ENCODE data around the gene DGKQ.
"Not testable (repeated sequence)": the region's sequence is repeated elsewhere in the genome, so short reads cannot be mapped to it uniquely, and the experiment has no call there.

The DGKQ gene

DNA sequence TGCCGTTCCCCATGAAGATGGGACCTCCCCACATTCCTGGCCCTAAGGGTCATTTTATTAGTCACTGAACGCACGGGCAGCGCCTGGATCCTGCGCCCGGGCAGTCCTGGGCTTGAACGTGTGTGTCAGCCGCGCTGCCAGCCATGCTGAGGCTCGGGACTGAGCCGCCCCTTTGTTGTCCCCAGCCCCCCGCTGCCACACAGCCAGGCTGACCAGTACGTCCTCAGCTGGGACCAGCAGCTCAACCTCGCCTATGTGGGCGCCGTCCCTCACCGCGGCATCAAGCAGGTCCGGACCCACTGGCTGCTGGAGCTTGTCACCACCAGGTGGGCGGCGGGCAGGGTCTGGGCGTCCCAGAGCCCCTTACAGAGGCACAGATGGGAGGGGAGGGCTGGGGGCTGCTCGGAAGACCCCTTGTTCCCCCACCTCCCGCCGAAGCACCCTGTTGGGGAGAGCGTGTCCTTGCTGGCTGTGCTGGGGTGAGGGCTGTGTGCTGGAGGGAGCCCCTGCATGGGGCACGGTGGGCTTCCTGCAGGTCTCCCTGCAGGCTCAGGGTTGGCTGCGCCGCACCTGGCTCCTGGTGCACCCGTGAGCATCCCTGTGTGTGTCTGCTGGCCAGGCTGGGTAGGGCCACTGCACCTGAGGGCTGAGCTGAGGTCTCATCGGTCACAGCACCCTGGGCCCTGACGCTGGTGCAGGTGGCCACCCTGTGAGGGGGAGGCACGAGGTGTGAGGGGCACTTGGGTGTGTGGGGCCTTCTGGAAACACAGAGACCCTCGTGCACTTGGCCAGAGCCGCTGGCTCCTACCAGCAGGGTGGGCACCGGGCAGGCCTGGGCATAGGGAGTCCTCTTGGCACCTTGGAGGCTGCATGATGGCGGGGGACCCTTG is 14.5 kb upstream of the DGKQ start:
- Histone ChIP-seq H3K27ac (ENCODE audit: low read depth, low read length) (no peak overlapping the region), H3K27me3 (ENCODE audit: control insufficient read depth, insufficient read depth, low read length) (no peaks in the 10 kb centered on the region), H3K9ac (ENCODE audit: low read length) (peak overlapping the region; percentile 30), H3K4me1 (ENCODE audit: control insufficient read depth, insufficient read depth, low read length) (peaks cover 13% of the 10 kb centered on the region), H3K36me3 (ENCODE audit: control insufficient read depth, insufficient read depth, low read length) (peaks cover 5% of the 10 kb centered on the region), H3K4me3 (ENCODE audit: low read length) (peak overlapping the region; percentile 84)

DNA sequence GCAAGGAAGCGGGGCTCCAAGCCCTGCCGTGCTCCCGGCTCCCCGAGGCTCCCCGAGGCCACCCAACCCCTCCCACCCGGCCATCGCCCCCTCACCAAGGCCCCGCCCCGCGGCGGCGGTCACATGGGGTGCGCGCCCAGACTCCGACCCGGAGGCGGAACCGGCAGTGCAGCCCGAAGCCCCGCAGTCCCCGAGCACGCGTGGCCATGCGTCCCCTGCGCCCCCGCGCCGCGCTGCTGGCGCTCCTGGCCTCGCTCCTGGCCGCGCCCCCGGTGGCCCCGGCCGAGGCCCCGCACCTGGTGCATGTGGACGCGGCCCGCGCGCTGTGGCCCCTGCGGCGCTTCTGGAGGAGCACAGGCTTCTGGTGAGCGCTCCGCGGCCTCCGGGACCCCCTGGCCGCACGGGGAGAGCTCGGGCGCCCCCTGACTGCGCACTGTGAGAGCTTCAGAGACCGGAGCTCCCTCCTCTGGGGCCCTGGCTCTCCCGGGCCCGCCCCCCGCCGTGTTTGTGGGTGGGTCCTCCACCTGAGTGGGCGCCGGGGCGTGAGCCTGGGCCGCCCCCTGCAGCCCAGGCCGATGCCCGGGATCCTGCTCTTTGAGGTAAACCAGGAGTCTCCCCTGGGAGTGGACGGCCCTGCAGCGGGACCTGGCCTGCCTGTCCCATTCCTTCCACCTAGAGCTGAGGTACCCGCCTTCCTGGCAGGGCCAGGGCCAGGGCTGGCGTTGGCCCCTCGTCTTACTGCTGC is 13.7 kb upstream of the DGKQ start, which contains the start of gene IDUA:
TSS of gene IDUA (plus strand) at position 166 of the 745 bp plus-strand sequence. CDS start at position 207, 41 bp downstream.
- H3K27ac ChIP-seq (ENCODE audit: low read depth, low read length) = peak within 1 kb of the TSS; percentile 22
- H3K4me1 ChIP-seq (ENCODE audit: control insufficient read depth, insufficient read depth, low read length) = peaks cover 13% of the 10 kb centered on the region
- peak within 1 kb of the TSS; percentile 30 for H3K9ac ChIP-seq (ENCODE audit: low read length)
- peaks cover 5% of the 10 kb centered on the region for H3K36me3 ChIP-seq (ENCODE audit: control insufficient read depth, insufficient read depth, low read length)
- no peaks in the 10 kb centered on the region for H3K27me3 ChIP-seq (ENCODE audit: control insufficient read depth, insufficient read depth, low read length)
- peak within 1 kb of the TSS; percentile 84 for H3K4me3 ChIP-seq (ENCODE audit: low read length)

DNA sequence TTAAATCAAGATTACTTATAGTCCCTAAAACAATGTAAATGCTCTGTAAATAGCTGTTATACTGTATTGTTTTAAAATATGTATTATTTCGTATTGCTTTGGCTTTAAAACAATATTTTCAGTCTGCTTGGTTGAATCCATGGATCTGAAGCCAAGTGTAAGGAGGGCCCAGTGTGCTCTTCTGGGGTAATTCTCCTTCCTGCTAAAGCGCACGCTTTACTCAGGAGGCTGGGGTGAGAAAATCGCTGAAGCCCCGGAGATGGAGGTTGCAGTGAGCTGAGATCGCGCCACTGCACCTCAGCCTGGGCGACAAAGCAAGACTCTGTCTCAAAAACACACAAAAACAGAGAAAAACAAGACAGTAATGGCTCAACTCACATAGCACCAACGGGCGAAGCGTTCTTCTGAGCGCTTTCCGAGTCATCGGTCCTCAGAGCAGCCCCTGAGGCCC is 13.1 kb upstream of the DGKQ start:
- H3K36me3 ChIP-seq (ENCODE audit: control insufficient read depth, insufficient read depth, low read length) = peaks cover 5% of the 10 kb centered on the region
- peak overlapping the region; percentile 84 for H3K4me3 ChIP-seq (ENCODE audit: low read length)
- peaks cover 13% of the 10 kb centered on the region for H3K4me1 ChIP-seq (ENCODE audit: control insufficient read depth, insufficient read depth, low read length)
- H3K9ac ChIP-seq (ENCODE audit: low read length) = peak overlapping the region; percentile 29
- no peaks in the 10 kb centered on the region for H3K27me3 ChIP-seq (ENCODE audit: control insufficient read depth, insufficient read depth, low read length)
- H3K27ac ChIP-seq (ENCODE audit: low read depth, low read length) = peak overlapping the region; percentile 22

DNA sequence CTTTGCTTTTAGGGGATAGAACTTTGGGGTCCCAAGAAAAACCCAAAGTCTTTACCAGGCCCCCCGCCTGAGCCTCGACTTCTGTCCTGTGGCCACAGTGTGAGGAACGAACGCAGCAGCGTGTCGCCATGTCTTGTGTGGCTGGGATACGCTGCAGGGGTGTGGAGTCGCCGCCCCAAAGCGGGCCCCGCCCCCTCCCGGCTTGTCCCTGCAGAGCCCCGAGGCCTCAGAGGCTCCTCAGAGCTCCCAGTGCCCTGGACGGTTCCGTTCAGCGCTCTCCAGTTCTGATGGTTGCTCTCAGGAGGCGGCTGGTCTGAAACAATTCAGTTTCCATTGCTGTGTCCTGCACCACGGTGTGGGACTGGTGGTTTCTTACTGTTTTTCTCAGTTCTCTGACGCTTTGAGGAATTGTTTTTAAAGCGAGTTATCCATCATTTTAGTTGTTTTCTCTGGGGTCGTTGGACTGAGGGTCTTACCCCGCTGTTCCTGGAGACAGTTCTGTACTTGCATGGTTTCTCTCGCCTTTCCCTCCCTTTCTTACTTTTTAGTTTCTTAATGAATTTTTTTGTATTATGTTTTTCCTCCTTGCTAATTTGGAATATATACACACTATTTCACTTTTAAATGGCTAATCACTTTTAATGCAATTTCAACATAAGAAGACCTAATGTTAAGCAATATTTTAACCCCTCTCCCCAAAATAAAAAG is 11.9 kb upstream of the DGKQ start:
- Histone ChIP-seq H3K27me3 (ENCODE audit: control insufficient read depth, insufficient read depth, low read length) (no peaks in the 10 kb centered on the region), H3K4me3 (ENCODE audit: low read length) (peak overlapping the region; percentile 48), H3K4me1 (ENCODE audit: control insufficient read depth, insufficient read depth, low read length) (peaks cover 13% of the 10 kb centered on the region), H3K9ac (ENCODE audit: low read length) (no peak overlapping the region), H3K27ac (ENCODE audit: low read depth, low read length) (no peak overlapping the region), H3K36me3 (ENCODE audit: control insufficient read depth, insufficient read depth, low read length) (peaks cover 2% of the 10 kb centered on the region)

DNA sequence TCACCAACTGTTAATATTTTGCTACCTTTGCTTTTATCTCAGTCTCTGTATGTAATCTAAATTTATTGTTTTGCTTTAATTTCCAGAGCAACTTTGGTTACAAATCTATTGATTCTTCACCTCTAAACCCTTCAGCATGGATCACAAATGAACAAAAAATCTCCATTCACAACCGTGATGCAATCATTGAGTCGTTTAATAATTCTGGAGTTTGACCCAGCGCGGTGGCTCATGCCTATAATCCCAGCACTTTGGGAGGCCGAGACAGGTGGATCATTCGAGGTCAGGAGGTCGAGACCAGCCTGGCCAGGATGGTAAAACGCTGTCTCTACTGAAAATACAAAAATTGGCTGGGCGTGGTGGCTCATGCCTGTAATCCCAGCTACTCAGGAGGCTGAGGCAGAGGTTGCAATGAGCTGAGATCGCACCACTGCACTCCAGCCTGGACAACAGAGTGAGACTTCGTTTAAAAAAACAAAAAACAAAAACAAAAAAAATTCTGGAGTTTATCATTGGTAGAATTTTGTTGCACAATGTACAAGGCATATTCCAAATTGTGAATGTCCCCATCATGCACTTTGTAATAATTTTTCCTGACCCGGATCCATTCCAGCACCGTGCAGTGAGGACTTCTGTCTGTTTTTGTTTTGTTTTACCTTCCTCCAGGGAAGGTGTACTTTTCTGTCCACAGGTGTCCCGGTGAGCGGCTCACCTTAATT is 11.1 kb upstream of the DGKQ start:
- peak overlapping the region; percentile 48 for H3K4me3 ChIP-seq (ENCODE audit: low read length)
- no peaks in the 10 kb centered on the region for H3K27me3 ChIP-seq (ENCODE audit: control insufficient read depth, insufficient read depth, low read length)
- H3K4me1 ChIP-seq (ENCODE audit: control insufficient read depth, insufficient read depth, low read length) = peaks cover 13% of the 10 kb centered on the region
- no peaks in the 10 kb centered on the region for H3K36me3 ChIP-seq (ENCODE audit: control insufficient read depth, insufficient read depth, low read length)
- no peak overlapping the region for H3K9ac ChIP-seq (ENCODE audit: low read length)
- H3K27ac ChIP-seq (ENCODE audit: low read depth, low read length) = no peak overlapping the region

DNA sequence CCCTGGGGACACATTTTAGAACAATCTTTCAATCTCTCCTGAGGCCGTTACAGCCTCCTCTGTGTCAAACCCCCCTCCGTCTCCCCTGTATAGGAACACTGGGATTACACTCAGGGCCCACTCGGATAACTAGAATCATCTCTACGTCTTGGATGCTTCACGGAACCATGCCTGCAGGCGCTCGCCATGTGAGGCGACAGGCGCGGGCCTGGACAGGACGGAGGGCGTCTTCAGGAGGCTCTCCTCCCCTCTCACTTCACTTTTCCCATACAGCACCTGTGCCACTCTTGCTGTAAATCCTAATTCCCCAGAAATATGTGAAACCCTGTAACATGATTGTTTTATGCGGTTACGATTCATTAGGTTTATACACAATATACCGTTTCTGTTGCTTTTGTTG is 9.4 kb upstream of the DGKQ start:
- Histone ChIP-seq H3K27ac (ENCODE audit: low read depth, low read length) (no peak overlapping the region), H3K36me3 (ENCODE audit: control insufficient read depth, insufficient read depth, low read length) (no peaks in the 10 kb centered on the region), H3K27me3 (ENCODE audit: control insufficient read depth, insufficient read depth, low read length) (no peaks in the 10 kb centered on the region), H3K4me1 (ENCODE audit: control insufficient read depth, insufficient read depth, low read length) (peaks cover 13% of the 10 kb centered on the region), H3K9ac (ENCODE audit: low read length) (no peak overlapping the region), H3K4me3 (ENCODE audit: low read length) (no peak overlapping the region)

DNA sequence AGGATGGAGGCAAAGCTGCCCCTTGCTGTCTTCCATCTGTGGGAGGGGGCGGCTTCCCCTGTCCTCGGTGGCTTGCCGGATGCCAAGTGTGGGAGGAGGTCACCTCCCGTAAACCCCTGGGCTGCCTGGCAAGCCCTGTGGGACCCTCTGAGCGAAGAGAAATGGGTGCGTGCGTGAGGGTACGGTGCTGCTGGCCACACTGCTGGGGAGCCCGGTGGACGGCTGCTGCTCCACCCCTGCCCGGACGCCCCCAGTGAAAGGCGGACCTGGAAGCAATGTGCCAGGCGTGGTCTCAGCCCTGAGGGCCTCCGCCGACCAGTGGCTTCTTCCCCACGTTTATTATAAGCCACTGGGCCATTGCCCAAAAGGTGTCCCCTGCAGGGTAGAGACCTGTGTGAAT is 8.9 kb upstream of the DGKQ start:
- peaks cover 9% of the 10 kb centered on the region for H3K4me1 ChIP-seq (ENCODE audit: control insufficient read depth, insufficient read depth, low read length)
- H3K4me3 ChIP-seq (ENCODE audit: low read length) = no peak overlapping the region
- no peaks in the 10 kb centered on the region for H3K36me3 ChIP-seq (ENCODE audit: control insufficient read depth, insufficient read depth, low read length)
- no peak overlapping the region for H3K9ac ChIP-seq (ENCODE audit: low read length)
- no peaks in the 10 kb centered on the region for H3K27me3 ChIP-seq (ENCODE audit: control insufficient read depth, insufficient read depth, low read length)
- no peak overlapping the region for H3K27ac ChIP-seq (ENCODE audit: low read depth, low read length)

DNA sequence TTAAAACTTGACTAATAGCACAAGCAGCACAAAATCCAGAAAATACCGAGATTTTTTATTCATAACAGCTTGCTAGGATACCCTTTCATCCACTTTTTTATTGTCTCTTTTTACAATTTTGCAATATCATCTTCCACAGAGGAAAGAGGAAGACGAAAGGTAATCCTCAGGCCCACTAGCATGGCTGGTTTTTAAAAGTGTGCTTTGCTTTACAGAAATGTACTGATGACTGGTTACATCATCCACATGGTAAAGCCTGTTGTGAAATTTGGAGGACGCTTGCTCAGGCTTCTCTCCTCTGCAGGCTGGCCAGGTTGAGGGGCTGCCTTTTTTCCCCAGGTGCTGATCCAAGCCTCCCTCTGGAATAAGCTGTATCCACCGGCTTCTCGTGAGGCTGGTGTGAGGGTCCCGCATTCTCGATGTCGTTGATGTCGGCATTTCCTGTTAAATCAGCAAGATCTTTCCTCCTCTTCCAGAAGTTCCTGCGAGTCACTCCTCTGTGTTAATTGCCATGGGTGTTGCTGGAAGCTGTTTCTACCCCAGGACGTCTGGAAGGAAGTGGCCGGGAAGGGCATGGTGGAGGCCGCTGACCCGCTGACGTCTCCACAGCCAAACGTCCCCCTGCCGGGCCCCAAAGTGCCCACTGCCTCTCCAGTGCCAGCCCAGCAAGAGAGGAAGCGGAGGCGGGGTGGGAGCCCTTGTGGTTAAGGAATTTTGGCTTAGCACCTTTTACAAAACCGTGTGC is 5.8 kb upstream of the DGKQ start:
- H3K36me3 ChIP-seq (ENCODE audit: control insufficient read depth, insufficient read depth, low read length) = no peaks in the 10 kb centered on the region
- no peak overlapping the region for H3K27ac ChIP-seq (ENCODE audit: low read depth, low read length)
- no peaks in the 10 kb centered on the region for H3K4me1 ChIP-seq (ENCODE audit: control insufficient read depth, insufficient read depth, low read length)
- H3K4me3 ChIP-seq (ENCODE audit: low read length) = no peak overlapping the region
- H3K27me3 ChIP-seq (ENCODE audit: control insufficient read depth, insufficient read depth, low read length) = no peaks in the 10 kb centered on the region
- no peak overlapping the region for H3K9ac ChIP-seq (ENCODE audit: low read length)

DNA sequence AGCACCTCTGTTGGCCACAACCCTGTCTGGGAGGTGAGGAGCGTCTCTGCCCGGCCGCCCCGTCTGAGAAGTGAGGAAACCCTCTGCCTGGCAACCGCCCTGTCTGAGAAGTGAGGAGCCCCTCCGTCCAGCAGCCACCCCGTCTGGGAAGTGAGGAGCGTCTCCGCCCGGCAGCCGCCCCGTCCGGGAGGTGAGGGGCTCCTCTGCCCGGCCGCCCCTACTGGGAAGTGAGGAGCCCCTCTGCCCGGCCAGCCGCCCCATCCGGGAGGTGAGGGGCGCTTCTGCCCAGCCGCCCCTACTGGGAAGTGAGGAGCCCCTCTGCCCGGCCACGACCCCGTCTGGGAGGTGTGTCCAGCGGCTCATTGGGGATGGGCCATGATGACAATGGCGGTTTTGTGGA is 2.6 kb upstream of the DGKQ start:
- not testable (repeated sequence) for H3K27me3 ChIP-seq (ENCODE audit: control insufficient read depth, insufficient read depth, low read length); H3K4me3 ChIP-seq (ENCODE audit: low read length); H3K27ac ChIP-seq (ENCODE audit: low read depth, low read length); H3K9ac ChIP-seq (ENCODE audit: low read length); H3K36me3 ChIP-seq (ENCODE audit: control insufficient read depth, insufficient read depth, low read length)
- peaks cover 11% of the 10 kb centered on the region for H3K4me1 ChIP-seq (ENCODE audit: control insufficient read depth, insufficient read depth, low read length)

DNA sequence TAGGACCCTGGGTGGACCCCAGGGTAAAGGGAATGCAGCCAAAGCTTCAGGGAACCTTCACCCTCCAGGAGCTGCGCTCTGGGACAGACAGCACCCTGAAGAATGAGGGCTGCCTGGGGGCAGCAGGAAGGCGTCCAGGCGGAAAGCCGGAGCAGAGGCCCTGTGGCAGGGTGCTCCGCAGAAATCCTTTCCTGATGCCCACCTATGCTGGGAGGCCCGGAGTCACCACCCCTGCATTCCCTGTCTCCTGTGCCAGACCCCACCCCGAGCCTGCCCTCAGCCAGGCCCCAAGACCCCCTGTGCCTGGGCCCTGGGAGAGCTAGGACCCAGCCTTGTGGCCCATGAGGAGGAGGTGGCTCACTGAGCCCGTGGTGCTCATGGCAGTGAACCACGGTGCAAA is 1.3 kb upstream of the DGKQ start:
- Histone ChIP-seq H3K9ac (ENCODE audit: low read length) (no peak overlapping the region), H3K36me3 (ENCODE audit: control insufficient read depth, insufficient read depth, low read length) (no peaks in the 10 kb centered on the region), H3K27ac (ENCODE audit: low read depth, low read length) (no peak overlapping the region), H3K4me3 (ENCODE audit: low read length) (no peak overlapping the region), H3K27me3 (ENCODE audit: control insufficient read depth, insufficient read depth, low read length) (no peaks in the 10 kb centered on the region), H3K4me1 (ENCODE audit: control insufficient read depth, insufficient read depth, low read length) (peaks cover 11% of the 10 kb centered on the region)

DNA sequence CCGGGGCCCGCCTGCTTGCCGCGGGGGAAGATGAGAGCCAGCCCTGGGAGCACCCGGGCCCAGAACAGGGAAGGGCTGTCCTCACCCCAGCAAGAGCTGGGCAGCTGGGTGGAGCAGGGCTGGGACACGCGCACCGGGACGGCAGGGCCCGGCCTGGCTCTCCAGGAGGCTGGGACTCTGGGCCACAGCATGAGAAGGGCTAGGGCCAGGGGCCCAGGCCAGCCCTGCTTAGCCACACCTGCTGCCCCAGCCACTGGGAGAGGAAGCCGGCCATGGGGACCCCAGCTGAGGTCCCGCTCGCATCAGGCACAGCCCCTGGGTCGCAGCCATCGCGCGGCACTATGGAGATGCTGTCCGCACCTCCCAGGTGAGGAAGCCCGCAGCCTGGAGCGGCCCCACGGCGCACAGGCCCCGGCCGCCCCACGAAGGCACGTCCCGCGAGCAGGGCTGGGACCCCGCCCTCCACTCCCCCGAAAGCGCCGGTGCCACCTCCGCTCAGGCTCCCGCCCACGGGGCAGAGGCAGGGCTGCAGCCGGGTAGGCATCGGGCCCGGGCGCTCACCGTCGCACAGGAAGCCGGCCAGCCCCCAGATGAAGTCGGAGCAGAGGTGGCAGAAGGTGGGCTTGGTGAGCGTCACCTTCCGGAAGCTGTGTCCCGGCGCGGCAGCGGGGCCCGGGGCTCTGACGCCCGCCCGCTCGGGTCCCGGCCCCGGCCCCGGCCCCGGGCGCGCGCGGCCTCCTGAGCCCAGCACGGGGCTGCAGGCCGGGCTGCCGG is 531 bp downstream of the DGKQ start:
- Histone ChIP-seq H3K4me3 (ENCODE audit: low read length) (peak overlapping the region; percentile 72), H3K36me3 (ENCODE audit: control insufficient read depth, insufficient read depth, low read length) (no peaks in the 10 kb centered on the region), H3K27ac (ENCODE audit: low read depth, low read length) (no peak overlapping the region), H3K4me1 (ENCODE audit: control insufficient read depth, insufficient read depth, low read length) (peaks cover 11% of the 10 kb centered on the region), H3K9ac (ENCODE audit: low read length) (peak overlapping the region; percentile 68), H3K27me3 (ENCODE audit: control insufficient read depth, insufficient read depth, low read length) (no peaks in the 10 kb centered on the region)
